ENCODE measurements around the gene PARP8.

DNA sequence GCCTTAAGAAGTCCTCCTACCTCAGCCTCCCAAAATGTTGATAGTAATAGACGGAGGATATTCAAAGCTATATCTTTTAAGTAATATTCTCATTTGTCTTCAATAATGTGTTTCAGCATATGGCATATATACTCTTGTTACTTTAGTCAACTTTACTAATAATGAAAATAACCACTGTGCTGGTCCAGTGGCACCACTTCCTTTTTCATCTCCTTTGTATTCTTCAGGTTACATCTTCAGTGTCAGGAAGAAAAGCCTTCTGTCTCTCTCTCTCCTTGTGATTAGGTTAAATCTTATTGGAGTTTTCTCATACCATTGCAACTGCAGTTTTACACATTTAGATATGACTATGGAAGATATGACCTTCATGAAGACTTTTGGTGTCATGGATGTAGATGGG, 31.3 kb downstream of the PARP8 start:
- TF ChIP-seq, protein P1, sequence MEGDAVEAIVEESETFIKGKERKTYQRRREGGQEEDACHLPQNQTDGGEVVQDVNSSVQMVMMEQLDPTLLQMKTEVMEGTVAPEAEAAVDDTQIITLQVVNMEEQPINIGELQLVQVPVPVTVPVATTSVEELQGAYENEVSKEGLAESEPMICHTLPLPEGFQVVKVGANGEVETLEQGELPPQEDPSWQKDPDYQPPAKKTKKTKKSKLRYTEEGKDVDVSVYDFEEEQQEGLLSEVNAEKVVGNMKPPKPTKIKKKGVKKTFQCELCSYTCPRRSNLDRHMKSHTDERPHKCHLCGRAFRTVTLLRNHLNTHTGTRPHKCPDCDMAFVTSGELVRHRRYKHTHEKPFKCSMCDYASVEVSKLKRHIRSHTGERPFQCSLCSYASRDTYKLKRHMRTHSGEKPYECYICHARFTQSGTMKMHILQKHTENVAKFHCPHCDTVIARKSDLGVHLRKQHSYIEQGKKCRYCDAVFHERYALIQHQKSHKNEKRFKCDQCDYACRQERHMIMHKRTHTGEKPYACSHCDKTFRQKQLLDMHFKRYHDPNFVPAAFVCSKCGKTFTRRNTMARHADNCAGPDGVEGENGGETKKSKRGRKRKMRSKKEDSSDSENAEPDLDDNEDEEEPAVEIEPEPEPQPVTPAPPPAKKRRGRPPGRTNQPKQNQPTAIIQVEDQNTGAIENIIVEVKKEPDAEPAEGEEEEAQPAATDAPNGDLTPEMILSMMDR (IDR thresholded peaks at IDR 0.05), result no peak
- no peak for TF ChIP-seq POLR2A (IDR thresholded peaks at IDR 0.05)

All from Peyer's patch (tissue), 4 donors.